Measurements from ENCODE around the gene ZRSR2.

DNA sequence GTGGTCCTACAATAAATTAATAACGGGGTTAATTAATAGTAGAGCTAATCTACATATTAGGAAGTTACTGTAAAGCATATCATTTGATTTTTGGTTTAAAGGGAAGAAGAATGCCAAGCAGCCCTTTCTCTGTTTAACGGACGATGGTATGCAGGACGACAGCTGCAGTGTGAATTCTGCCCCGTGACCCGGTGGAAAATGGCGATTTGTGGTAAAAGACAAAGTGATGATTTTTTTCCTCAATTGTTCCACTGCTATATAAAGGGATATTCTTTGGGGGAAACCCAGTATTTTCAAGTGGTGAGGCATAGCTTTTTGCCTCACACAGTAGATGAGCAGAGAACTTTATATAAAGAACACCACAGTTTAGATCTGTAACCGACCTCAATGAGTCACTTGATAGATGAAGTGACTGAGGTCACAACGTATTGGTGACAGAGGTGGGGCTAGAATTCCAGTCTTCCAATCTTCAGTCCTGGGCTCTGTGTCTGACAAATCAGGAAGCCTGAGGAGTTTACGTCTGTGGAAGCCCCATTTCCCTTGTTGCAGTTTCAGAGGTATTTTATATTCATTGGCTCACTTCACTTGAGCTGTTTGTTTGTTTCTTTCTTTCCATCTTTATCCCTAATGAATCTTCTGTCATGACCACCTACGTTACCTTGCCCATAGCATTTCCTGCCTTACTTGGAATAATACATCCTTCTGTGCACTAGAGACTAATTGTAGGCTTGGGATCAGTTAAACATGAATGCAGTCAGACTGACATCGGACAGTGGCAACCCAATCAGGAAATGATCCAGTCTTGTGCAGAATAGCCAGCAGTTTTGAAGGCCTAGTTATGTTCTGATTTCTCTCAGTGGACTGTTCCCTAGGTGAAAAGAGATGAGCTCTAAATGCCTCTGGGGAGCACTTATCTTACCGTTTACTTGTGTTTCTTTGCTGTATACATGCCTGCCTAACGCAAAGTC is 30.1 kb downstream of the ZRSR2 start:
- TF ChIP-seq CTCF (IDR thresholded peaks at IDR 0.05; ENCODE audit: control extremely low read depth in 1 of 3, insufficient read depth in 1 of 3, low read depth in 1 of 3, low read length in 3 of 3), result no peak
- TF ChIP-seq, protein P1, sequence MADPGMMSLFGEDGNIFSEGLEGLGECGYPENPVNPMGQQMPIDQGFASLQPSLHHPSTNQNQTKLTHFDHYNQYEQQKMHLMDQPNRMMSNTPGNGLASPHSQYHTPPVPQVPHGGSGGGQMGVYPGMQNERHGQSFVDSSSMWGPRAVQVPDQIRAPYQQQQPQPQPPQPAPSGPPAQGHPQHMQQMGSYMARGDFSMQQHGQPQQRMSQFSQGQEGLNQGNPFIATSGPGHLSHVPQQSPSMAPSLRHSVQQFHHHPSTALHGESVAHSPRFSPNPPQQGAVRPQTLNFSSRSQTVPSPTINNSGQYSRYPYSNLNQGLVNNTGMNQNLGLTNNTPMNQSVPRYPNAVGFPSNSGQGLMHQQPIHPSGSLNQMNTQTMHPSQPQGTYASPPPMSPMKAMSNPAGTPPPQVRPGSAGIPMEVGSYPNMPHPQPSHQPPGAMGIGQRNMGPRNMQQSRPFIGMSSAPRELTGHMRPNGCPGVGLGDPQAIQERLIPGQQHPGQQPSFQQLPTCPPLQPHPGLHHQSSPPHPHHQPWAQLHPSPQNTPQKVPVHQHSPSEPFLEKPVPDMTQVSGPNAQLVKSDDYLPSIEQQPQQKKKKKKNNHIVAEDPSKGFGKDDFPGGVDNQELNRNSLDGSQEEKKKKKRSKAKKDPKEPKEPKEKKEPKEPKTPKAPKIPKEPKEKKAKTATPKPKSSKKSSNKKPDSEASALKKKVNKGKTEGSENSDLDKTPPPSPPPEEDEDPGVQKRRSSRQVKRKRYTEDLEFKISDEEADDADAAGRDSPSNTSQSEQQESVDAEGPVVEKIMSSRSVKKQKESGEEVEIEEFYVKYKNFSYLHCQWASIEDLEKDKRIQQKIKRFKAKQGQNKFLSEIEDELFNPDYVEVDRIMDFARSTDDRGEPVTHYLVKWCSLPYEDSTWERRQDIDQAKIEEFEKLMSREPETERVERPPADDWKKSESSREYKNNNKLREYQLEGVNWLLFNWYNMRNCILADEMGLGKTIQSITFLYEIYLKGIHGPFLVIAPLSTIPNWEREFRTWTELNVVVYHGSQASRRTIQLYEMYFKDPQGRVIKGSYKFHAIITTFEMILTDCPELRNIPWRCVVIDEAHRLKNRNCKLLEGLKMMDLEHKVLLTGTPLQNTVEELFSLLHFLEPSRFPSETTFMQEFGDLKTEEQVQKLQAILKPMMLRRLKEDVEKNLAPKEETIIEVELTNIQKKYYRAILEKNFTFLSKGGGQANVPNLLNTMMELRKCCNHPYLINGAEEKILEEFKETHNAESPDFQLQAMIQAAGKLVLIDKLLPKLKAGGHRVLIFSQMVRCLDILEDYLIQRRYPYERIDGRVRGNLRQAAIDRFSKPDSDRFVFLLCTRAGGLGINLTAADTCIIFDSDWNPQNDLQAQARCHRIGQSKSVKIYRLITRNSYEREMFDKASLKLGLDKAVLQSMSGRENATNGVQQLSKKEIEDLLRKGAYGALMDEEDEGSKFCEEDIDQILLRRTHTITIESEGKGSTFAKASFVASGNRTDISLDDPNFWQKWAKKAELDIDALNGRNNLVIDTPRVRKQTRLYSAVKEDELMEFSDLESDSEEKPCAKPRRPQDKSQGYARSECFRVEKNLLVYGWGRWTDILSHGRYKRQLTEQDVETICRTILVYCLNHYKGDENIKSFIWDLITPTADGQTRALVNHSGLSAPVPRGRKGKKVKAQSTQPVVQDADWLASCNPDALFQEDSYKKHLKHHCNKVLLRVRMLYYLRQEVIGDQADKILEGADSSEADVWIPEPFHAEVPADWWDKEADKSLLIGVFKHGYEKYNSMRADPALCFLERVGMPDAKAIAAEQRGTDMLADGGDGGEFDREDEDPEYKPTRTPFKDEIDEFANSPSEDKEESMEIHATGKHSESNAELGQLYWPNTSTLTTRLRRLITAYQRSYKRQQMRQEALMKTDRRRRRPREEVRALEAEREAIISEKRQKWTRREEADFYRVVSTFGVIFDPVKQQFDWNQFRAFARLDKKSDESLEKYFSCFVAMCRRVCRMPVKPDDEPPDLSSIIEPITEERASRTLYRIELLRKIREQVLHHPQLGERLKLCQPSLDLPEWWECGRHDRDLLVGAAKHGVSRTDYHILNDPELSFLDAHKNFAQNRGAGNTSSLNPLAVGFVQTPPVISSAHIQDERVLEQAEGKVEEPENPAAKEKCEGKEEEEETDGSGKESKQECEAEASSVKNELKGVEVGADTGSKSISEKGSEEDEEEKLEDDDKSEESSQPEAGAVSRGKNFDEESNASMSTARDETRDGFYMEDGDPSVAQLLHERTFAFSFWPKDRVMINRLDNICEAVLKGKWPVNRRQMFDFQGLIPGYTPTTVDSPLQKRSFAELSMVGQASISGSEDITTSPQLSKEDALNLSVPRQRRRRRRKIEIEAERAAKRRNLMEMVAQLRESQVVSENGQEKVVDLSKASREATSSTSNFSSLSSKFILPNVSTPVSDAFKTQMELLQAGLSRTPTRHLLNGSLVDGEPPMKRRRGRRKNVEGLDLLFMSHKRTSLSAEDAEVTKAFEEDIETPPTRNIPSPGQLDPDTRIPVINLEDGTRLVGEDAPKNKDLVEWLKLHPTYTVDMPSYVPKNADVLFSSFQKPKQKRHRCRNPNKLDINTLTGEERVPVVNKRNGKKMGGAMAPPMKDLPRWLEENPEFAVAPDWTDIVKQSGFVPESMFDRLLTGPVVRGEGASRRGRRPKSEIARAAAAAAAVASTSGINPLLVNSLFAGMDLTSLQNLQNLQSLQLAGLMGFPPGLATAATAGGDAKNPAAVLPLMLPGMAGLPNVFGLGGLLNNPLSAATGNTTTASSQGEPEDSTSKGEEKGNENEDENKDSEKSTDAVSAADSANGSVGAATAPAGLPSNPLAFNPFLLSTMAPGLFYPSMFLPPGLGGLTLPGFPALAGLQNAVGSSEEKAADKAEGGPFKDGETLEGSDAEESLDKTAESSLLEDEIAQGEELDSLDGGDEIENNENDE (IDR thresholded peaks at IDR 0.05; ENCODE audit: insufficient replicate concordance, low read length), result no peak
- no peak for TF ChIP-seq YY1 (IDR thresholded peaks at IDR 0.05; ENCODE audit: low read depth, low read length)
- no peak for TF ChIP-seq MAFK (IDR thresholded peaks at IDR 0.05; ENCODE audit: low read depth, low read length)
- TF ChIP-seq SP2 (IDR thresholded peaks at IDR 0.05; ENCODE audit: low read length), result no peak

All from H1 (cell line).